Gastrocnemius medialis (tissue), 4 donors: Measurements from ENCODE around the gene ARHGAP26. TPM values are rescaled to one million over a fixed set of nuclear protein-coding genes. Genes with fewer than 3 reads are reported as not detected.

Experiments
- ATAC-seq, 2 donors: fragments of 150-250 bp; one replicate each; pipeline ENCODE4 v1.9.1; 2016
- DNase-seq, 2 donors: peaks; one replicate each; pipeline ENCODE4 v3.0.0-alpha.2; 2019
- H3K27ac ChIP-seq, 4 donors: fragments of 200-600 bp; sonication (generic); 1 replicate in 1 of 4; 2 replicates in 3 of 4; pipeline ENCODE4 v1.5.1; 2016 to 2018; ENCODE audit warnings: mild to moderate bottlenecking in 2 of 4, moderate library complexity in 1 of 4
- H3K27me3 ChIP-seq, 3 donors: fragments of 200-600 bp; sonication (generic) in 2 of 3; 1 replicate in 1 of 3; 2 replicates in 2 of 3; pipeline versions ENCODE4 v1.5.1 to v1.6.0; 2016 to 2019; ENCODE audit warnings: mild to moderate bottlenecking in 1 of 3, moderate library complexity in 1 of 3
- H3K36me3 ChIP-seq, 2 donors: fragments of 200-600 bp; sonication (generic) in 1 of 2; one replicate each; pipeline ENCODE4 v1.5.1; 2017 to 2018
- H3K4me1 ChIP-seq, 2 donors: fragments of 200-600 bp; sonication (generic) in 1 of 2; one replicate each; pipeline ENCODE4 v1.5.1; 2016 to 2017; ENCODE audit warnings: mild to moderate bottlenecking in 2 of 2
- H3K4me3 ChIP-seq, 4 donors: fragments of 200-600 bp; sonication (generic) in 3 of 4; 1 replicate in 1 of 4; 2 replicates in 3 of 4; pipeline ENCODE4 v1.5.1; 2016 to 2019; ENCODE audit warnings: mild to moderate bottlenecking in 2 of 4
- H3K9me3 ChIP-seq, 3 donors: fragments of 200-600 bp; sonication (generic) in 2 of 3; 1 replicate in 1 of 3; 2 replicates in 2 of 3; pipeline ENCODE4 v1.5.1; 2016 to 2019
- POLR2A ChIP-seq, 2 donors: fragments of 450-650 bp; IDR thresholded peaks; one replicate each; pipeline ENCODE4 v1.6.1; 2017; ENCODE audit warnings: antibody characterized with exemption in 2 of 2, mild to moderate bottlenecking in 2 of 2, moderate library complexity in 2 of 2
- in situ Hi-C, 4 donors: fragments of 200-750 bp; cut with MboI; loops; one replicate each; pipeline versions ENCODE4 v1.15.0 to v1.8.0; 2017; ENCODE audit warnings: low sequenced_read_pairs in 4 of 4
- intact Hi-C: fragments of 100-400 bp; cut with DNase I; formaldehyde crosslinking; loops from one replicate; pipeline ENCODE4 v1.15.1; 2023; ENCODE audit warnings: low total_unique reads
- total RNA-seq, 4 donors: library from RNA; depleted of rRNA; stranded (reverse); fragments of >200 nt; gene quantifications; one replicate each; pipeline versions ENCODE4 v1.1.0 to v1.2.3, GENCODE V29; 2016
- TF ChIP-seq, protein P1 (sequence below), 5 experiments: fragments of 450-650 bp in 3 of 5; fragments of 200-600 bp in 2 of 5; sonication (generic) in 2 of 5; IDR thresholded peaks in 4 of 5; conservative IDR thresholded peaks in 1 of 5; 1 replicate in 4 of 5; 2 replicates in 1 of 5; pipeline ENCODE4 v1.5.1; 2016 to 2019; ENCODE audit warnings: antibody characterized with exemption in 5 of 5, mild to moderate bottlenecking in 3 of 5, moderate library complexity in 3 of 5

ARHGAP26 gene
- total RNA-seq, 4 donors from 2014 or later, result 9.1 to 22.4 (median 13.4) TPM

DNA sequence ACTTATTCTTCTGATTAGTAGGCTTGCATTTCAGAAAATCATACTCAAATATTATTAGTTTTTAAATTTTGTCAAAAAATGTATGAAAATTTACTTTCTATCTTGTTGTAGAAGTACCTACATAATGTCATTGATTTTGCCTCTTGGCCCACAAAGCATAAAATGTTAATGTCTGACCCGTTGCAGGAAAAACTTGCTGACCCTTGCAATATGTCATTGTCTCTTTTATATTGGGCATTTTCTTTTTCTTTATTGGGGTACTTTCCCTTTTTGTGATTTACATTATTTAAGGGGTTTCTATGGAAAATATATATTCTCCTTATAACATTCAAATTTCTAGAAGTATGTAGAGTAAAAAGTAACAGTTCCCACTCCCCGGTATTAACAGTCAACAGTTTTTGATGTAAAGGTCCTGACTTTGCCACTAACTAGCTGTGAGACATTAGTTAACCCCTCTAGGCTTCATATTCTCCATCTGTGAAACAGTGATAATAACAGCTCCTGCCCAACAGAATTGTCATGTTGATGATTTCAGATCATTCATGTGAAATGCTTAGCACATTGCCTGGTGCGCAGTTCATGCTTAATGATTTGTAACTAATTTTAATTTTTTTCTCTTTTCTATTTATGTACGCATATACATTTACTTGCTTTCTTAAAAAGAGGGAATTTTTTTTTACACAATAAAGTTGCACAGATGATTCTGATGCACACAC lies 243.2 kb downstream of the ARHGAP26 start:
- Histone ChIP-seq H3K4me3 (no peak overlapping the region), H3K27me3 (no peaks in the 10 kb centered on the region), H3K9me3 (no peaks in the 10 kb centered on the region), H3K36me3 (no peaks in the 10 kb centered on the region), H3K4me1 (peaks cover 1 to 11% of the 10 kb centered on the region in 2 donors), H3K27ac (no peak overlapping the region)
- TF ChIP-seq, protein P1, sequence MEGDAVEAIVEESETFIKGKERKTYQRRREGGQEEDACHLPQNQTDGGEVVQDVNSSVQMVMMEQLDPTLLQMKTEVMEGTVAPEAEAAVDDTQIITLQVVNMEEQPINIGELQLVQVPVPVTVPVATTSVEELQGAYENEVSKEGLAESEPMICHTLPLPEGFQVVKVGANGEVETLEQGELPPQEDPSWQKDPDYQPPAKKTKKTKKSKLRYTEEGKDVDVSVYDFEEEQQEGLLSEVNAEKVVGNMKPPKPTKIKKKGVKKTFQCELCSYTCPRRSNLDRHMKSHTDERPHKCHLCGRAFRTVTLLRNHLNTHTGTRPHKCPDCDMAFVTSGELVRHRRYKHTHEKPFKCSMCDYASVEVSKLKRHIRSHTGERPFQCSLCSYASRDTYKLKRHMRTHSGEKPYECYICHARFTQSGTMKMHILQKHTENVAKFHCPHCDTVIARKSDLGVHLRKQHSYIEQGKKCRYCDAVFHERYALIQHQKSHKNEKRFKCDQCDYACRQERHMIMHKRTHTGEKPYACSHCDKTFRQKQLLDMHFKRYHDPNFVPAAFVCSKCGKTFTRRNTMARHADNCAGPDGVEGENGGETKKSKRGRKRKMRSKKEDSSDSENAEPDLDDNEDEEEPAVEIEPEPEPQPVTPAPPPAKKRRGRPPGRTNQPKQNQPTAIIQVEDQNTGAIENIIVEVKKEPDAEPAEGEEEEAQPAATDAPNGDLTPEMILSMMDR (IDR thresholded peaks at IDR 0.05 in 4 of 5, conservative IDR thresholded peaks at IDR 0.05 in 1 of 5), result no peak
- TF ChIP-seq POLR2A (IDR thresholded peaks at IDR 0.05), result no peak
- DNase-seq (no peak), ATAC-seq (no peak)
- in situ Hi-C loops (loop anchor here in 1 of 4 donors (25.0 kb wide), 1 partner anchor 399 kb away; the partner anchor contains the start of gene NR3C1), intact Hi-C loops (no loop called here)

DNA sequence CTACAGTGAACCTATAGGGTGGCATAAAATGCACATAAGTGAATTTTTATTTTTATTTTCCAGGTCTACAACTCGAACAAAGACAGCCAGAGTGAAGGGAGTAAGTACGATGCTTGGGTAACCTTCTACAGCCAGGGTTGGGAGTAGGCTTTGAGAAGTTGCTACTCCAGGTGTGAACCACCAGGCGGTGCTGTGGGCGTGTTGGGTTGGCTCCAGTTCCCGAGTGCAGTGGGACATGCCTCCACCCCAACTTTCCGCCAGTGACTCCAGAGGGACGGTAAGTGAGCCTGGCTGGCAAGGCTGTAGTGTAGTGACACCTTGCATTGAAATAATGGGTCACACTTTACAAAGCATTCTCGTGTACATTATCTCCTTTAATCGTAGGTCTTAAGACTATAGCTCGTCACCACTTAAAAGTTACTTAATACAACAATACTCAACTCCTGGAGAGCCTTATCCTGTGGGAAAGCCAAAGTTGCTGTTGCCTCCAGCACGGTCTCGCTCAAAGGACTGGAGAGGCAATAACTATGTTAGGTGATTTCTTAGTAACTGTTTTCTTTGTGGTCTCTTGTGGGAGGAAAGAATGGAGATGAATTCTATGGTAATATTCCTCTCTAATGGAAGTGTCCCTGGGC lies 244.0 kb downstream of the ARHGAP26 start:
- in situ Hi-C loops, result loop anchor here in 1 of 4 donors (25.0 kb wide), 1 partner anchor 398 kb away; the partner anchor contains the start of gene NR3C1
- TF ChIP-seq, protein P1 (IDR thresholded peaks at IDR 0.05 in 4 of 5, conservative IDR thresholded peaks at IDR 0.05 in 1 of 5), result peak; percentile 22 to 49 (median 25)
- TF ChIP-seq POLR2A (IDR thresholded peaks at IDR 0.05), result no peak
- ATAC-seq, result peak; percentile 18 to 76

GRCh38 chr5:143016777-143017516 lies 246.8 kb downstream of the ARHGAP26 start:
- Histone ChIP-seq H3K4me3 (no peak overlapping the region), H3K4me1 (peaks cover 0 to 14% of the 10 kb centered on the region in 2 donors), H3K27ac (peak overlapping the region in 3 of 4 donors; percentile 12 to 49 (median 28)), H3K36me3 (no peaks in the 10 kb centered on the region), H3K9me3 (no peaks in the 10 kb centered on the region), H3K27me3 (no peaks in the 10 kb centered on the region)
- peak; percentile 55 to 62 for ATAC-seq
- DNase-seq, result no peak
- intact Hi-C loops, result loop anchor here (5.0 kb wide), 1 partner anchor 810 kb away; no protein-coding TSS in a partner anchor
- TF ChIP-seq, protein P1 (IDR thresholded peaks at IDR 0.05 in 4 of 5, conservative IDR thresholded peaks at IDR 0.05 in 1 of 5), result peak; percentile 40 to 60 (median 49)
- no peak for TF ChIP-seq POLR2A (IDR thresholded peaks at IDR 0.05)
- in situ Hi-C loops, result loop anchor here in 1 of 4 donors (25.0 kb wide), 1 partner anchor 395 kb away; the partner anchor contains the start of gene NR3C1

More for the DNA sequence above, 244.0 kb downstream of the ARHGAP26 start:
- Histone ChIP-seq H3K27me3 (no peaks in the 10 kb centered on the region), H3K9me3 (no peaks in the 10 kb centered on the region), H3K4me3 (no peak overlapping the region), H3K27ac (no peak overlapping the region), H3K36me3 (no peaks in the 10 kb centered on the region), H3K4me1 (peaks cover 0 to 10% of the 10 kb centered on the region in 2 donors)
- intact Hi-C loops, result no loop called here
- peak in 1 of 2 donors; percentile 54 for DNase-seq

DNA sequence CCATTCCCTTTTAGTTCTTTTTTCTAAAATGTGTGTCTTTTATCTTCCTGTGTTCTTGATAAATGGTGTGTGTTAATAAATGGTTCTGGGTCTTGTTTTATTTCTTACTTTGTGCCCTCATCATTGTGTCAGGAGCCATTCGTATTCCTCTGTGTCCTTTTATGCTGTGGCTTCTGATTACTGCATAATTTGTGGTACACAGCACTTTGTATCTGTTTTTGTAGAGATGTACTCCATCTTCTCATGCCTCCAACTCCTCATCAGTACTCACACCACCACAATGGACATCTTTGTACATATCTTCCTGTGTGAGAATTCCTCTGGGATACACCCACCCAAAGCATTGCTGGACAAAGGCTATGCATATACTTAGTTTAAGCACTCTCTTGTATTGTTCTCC lies 247.4 kb downstream of the ARHGAP26 start:
- in situ Hi-C loops (loop anchor here in 1 of 4 donors (25.0 kb wide), 1 partner anchor 395 kb away; the partner anchor contains the start of gene NR3C1), intact Hi-C loops (loop anchor here (5.0 kb wide), 1 partner anchor 810 kb away; no protein-coding TSS in a partner anchor)

More for the DNA sequence above, 247.4 kb downstream of the ARHGAP26 start:
- TF ChIP-seq POLR2A (IDR thresholded peaks at IDR 0.05), result no peak
- TF ChIP-seq, protein P1 (IDR thresholded peaks at IDR 0.05 in 4 of 5, conservative IDR thresholded peaks at IDR 0.05 in 1 of 5), result no peak
- H3K4me1 ChIP-seq, result peaks cover 3 to 20% of the 10 kb centered on the region in 2 donors
- DNase-seq (no peak), ATAC-seq (no peak)
- H3K27ac ChIP-seq, result no peak overlapping the region
- no peaks in the 10 kb centered on the region for H3K27me3 ChIP-seq
- H3K36me3 ChIP-seq, result no peaks in the 10 kb centered on the region
- H3K4me3 ChIP-seq, result no peak overlapping the region
- H3K9me3 ChIP-seq, result no peaks in the 10 kb centered on the region
